Mesendoderm (in vitro differentiated cells): Measurements from ENCODE around the gene RNASEL.

Experiments
- DNase-seq: peaks from one replicate; pipeline ENCODE4 v3.0.0; 2013
- H2AK5ac ChIP-seq: 2 replicates; pipeline ENCODE4 v1.6.1; 2013; ENCODE audit warnings: low read length, inconsistent platforms
- H2BK120ac ChIP-seq: 2 replicates; pipeline ENCODE4 v1.6.1; 2013; ENCODE audit warnings: low read depth, mild to moderate bottlenecking, low read length, moderate library complexity, mixed read lengths
- H2BK15ac ChIP-seq: replicated peaks from 2 replicates; pipeline ENCODE4 v1.6.1; 2013; ENCODE audit warnings: low read depth, mild to moderate bottlenecking, moderate library complexity
- H2BK5ac ChIP-seq: 2 replicates; pipeline ENCODE4 v1.6.1; 2013; ENCODE audit warnings: low read length, inconsistent platforms
- H3K18ac ChIP-seq: 2 replicates; pipeline ENCODE4 v1.6.1; 2013; ENCODE audit warnings: mild to moderate bottlenecking, low read length, mixed read lengths
- H3K23ac ChIP-seq: one replicate; pipeline ENCODE4 v1.6.1; 2013; ENCODE audit warnings: low read length
- H3K27ac ChIP-seq: 2 replicates; pipeline ENCODE4 v1.5.1; 2013; ENCODE audit warnings: low read depth, mild to moderate bottlenecking, inconsistent platforms, low read length, moderate library complexity
- H3K27me3 ChIP-seq: 2 replicates; pipeline ENCODE4 v1.6.1; 2013; ENCODE audit warnings: low read length, control low read depth, mild to moderate bottlenecking, inconsistent platforms; ENCODE audit not compliant: insufficient read depth, poor library complexity
- H3K36me3 ChIP-seq: 2 replicates; pipeline ENCODE4 v1.6.1; 2013; ENCODE audit warnings: low read length, inconsistent platforms; ENCODE audit not compliant: control insufficient read depth, insufficient read depth
- H3K4ac ChIP-seq: one replicate; pipeline ENCODE4 v1.6.1; 2013; ENCODE audit warnings: low read depth, mild to moderate bottlenecking, low read length, moderate library complexity
- H3K4me1 ChIP-seq: 2 replicates; pipeline ENCODE4 v1.6.1; 2013; ENCODE audit warnings: low read depth, low read length, inconsistent platforms; ENCODE audit not compliant: control insufficient read depth
- H3K4me2 ChIP-seq: 2 replicates; pipeline ENCODE4 v1.6.1; 2013; ENCODE audit warnings: low read length
- H3K4me3 ChIP-seq: 2 replicates; pipeline ENCODE4 v1.5.1; 2013; ENCODE audit warnings: mild to moderate bottlenecking, low read length
- H3K56ac ChIP-seq: one replicate; pipeline ENCODE4 v1.6.1; 2013; ENCODE audit warnings: low read length
- H3K79me1 ChIP-seq: 2 replicates; pipeline ENCODE4 v1.6.1; 2013; ENCODE audit warnings: low read length, inconsistent platforms
- H3K79me2 ChIP-seq: 2 replicates; pipeline ENCODE4 v1.6.1; 2013; ENCODE audit warnings: mild to moderate bottlenecking, low read length; ENCODE audit not compliant: control insufficient read depth, insufficient read depth
- H3K9ac ChIP-seq: 2 replicates; pipeline ENCODE4 v1.6.1; 2013; ENCODE audit warnings: low read length, inconsistent platforms
- H4K5ac ChIP-seq: one replicate; pipeline ENCODE4 v1.6.1; 2013; ENCODE audit warnings: low read length
- H4K8ac ChIP-seq: one replicate; pipeline ENCODE4 v1.6.1; 2013; ENCODE audit warnings: low read depth, mild to moderate bottlenecking, control low read depth, low read length, moderate library complexity
- WGBS: extraction: QIAGEN DNeasy Blood & Tissue Kit; methylation state at CpG from one replicate; pipeline ENCODE4 v1.1.7; 2013; ENCODE audit warnings: low lambda C conversion rate, missing lambda C conversion rate; ENCODE audit not compliant: insufficient coverage; ENCODE audit errors: extremely low coverage; 5-methylcytosine and 5-hydroxymethylcytosine counted together

The RNASEL gene

GRCh38 chr1:182586380-182586779 is 2.7 kb downstream of the RNASEL start:
- H4K5ac ChIP-seq: no peak overlapping the region
- WGBS: no CpG with 5 or more reads among the region's 11 CpGs
- no peak overlapping the region for H3K56ac ChIP-seq
- no peak for DNase-seq
- H3K4ac ChIP-seq: no peak overlapping the region
- no peak overlapping the region for H3K4me3 ChIP-seq
- H3K18ac ChIP-seq: no peak overlapping the region
- no peak overlapping the region for H3K27ac ChIP-seq
- no peak overlapping the region for H4K8ac ChIP-seq
- no peaks in the 10 kb centered on the region for H3K4me1 ChIP-seq
- H2AK5ac ChIP-seq: no peak overlapping the region
- no peaks in the 10 kb centered on the region for H3K27me3 ChIP-seq
- H3K23ac ChIP-seq: no peak overlapping the region
- no peaks in the 10 kb centered on the region for H3K79me1 ChIP-seq
- no peak overlapping the region for H3K9ac ChIP-seq
- no peak overlapping the region for H2BK15ac ChIP-seq
- H3K36me3 ChIP-seq: no peaks in the 10 kb centered on the region
- H3K4me2 ChIP-seq: no peak overlapping the region
- no peak overlapping the region for H2BK5ac ChIP-seq
- H2BK120ac ChIP-seq: no peak overlapping the region
- no peaks in the 10 kb centered on the region for H3K79me2 ChIP-seq

GRCh38 chr1:182584746-182585145 is 4.3 kb downstream of the RNASEL start:
- no peak overlapping the region for H3K4ac ChIP-seq
- no peak overlapping the region for H3K4me3 ChIP-seq
- H3K36me3 ChIP-seq: no peaks in the 10 kb centered on the region
- H2BK120ac ChIP-seq: no peak overlapping the region
- H2BK15ac ChIP-seq: no peak overlapping the region
- H3K79me2 ChIP-seq: no peaks in the 10 kb centered on the region
- no peaks in the 10 kb centered on the region for H3K4me1 ChIP-seq
- no peak for DNase-seq
- no peak overlapping the region for H4K5ac ChIP-seq
- no peak overlapping the region for H3K27ac ChIP-seq
- no peak overlapping the region for H3K4me2 ChIP-seq
- H2BK5ac ChIP-seq: no peak overlapping the region
- no peak overlapping the region for H3K56ac ChIP-seq
- H4K8ac ChIP-seq: no peak overlapping the region
- no peak overlapping the region for H3K9ac ChIP-seq
- H2AK5ac ChIP-seq: no peak overlapping the region
- WGBS: no CpG with 5 or more reads among the region's 4 CpGs
- no peaks in the 10 kb centered on the region for H3K27me3 ChIP-seq
- no peak overlapping the region for H3K18ac ChIP-seq
- no peaks in the 10 kb centered on the region for H3K79me1 ChIP-seq
- no peak overlapping the region for H3K23ac ChIP-seq

DNA sequence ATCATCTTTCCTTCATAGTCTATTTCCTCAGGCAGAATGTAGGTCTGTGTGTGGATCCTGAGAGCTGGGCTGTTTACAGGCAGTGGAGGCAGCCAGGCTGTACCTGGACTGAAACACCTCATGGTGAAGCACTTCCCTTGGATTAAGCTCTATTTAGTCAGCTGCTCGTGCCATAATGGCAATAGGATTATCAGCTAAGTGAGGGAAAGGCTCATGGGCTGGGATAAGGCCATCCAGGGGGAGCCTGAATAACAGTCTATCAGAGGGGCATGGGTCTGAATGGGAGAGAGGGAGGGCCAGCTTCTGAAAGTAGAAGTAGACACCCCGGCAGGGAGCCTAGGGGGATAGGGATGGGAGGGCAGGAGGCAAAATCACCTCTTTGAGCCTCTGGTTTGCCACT is 8.3 kb downstream of the RNASEL start:
- H2AK5ac ChIP-seq: no peak overlapping the region
- H3K4me3 ChIP-seq: no peak overlapping the region
- H3K79me2 ChIP-seq: no peaks in the 10 kb centered on the region
- H3K27ac ChIP-seq: no peak overlapping the region
- H2BK15ac ChIP-seq: no peak overlapping the region
- no peak overlapping the region for H3K4me2 ChIP-seq
- no peaks in the 10 kb centered on the region for H3K27me3 ChIP-seq
- H3K4ac ChIP-seq: no peak overlapping the region
- no peak overlapping the region for H3K9ac ChIP-seq
- H2BK120ac ChIP-seq: no peak overlapping the region
- H3K23ac ChIP-seq: no peak overlapping the region
- no peak for DNase-seq
- whole genome bisulfite sequencing: no CpG with 5 or more reads among the region's 2 CpGs
- H3K79me1 ChIP-seq: no peaks in the 10 kb centered on the region
- H2BK5ac ChIP-seq: no peak overlapping the region
- H3K56ac ChIP-seq: no peak overlapping the region
- H3K36me3 ChIP-seq: no peaks in the 10 kb centered on the region
- no peak overlapping the region for H4K8ac ChIP-seq
- no peak overlapping the region for H3K18ac ChIP-seq
- no peak overlapping the region for H4K5ac ChIP-seq
- H3K4me1 ChIP-seq: no peaks in the 10 kb centered on the region

DNA sequence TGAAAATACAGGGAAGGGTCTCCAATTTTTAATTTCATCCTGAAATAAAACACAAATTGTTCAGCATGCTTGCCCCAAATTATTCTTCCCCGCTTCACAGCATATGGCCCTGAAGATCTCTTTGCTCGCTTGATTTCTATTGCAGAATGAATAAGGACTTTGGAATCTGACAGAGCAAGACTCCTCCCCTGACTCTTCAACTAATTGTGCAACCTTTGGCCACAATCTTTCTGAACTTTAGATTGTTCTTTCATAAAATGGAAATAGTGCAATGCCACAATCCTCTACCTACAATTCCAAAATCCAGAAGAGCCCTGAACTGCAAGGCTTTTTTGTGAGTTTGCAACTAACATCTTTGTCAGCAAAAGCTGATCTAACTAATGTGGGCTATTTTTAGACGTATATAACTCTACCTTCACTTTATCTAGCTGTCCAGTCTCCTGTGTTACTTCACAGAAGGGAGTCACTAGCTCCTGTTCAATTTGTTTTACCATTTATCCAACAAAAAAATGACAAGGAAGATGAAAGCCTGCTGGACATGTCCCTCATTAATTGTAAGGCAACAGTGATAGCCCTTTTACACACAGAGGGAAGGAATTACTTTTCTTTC is 13.4 kb downstream of the RNASEL start:
- H4K8ac ChIP-seq: no peak overlapping the region
- H3K4ac ChIP-seq: no peak overlapping the region
- H2BK120ac ChIP-seq: no peak overlapping the region
- no peaks in the 10 kb centered on the region for H3K27me3 ChIP-seq
- no peaks in the 10 kb centered on the region for H3K36me3 ChIP-seq
- H2BK15ac ChIP-seq: no peak overlapping the region
- H3K79me1 ChIP-seq: no peaks in the 10 kb centered on the region
- no peak overlapping the region for H3K4me2 ChIP-seq
- no peak overlapping the region for H2BK5ac ChIP-seq
- no peak overlapping the region for H2AK5ac ChIP-seq
- DNase-seq: no peak
- no peak overlapping the region for H3K4me3 ChIP-seq
- H4K5ac ChIP-seq: no peak overlapping the region
- H3K18ac ChIP-seq: no peak overlapping the region
- H3K23ac ChIP-seq: no peak overlapping the region
- H3K9ac ChIP-seq: no peak overlapping the region
- no peaks in the 10 kb centered on the region for H3K79me2 ChIP-seq
- H3K27ac ChIP-seq: no peak overlapping the region
- no peak overlapping the region for H3K56ac ChIP-seq
- WGBS: no CpG with 5 or more reads among the region's 3 CpGs
- no peaks in the 10 kb centered on the region for H3K4me1 ChIP-seq

DNA sequence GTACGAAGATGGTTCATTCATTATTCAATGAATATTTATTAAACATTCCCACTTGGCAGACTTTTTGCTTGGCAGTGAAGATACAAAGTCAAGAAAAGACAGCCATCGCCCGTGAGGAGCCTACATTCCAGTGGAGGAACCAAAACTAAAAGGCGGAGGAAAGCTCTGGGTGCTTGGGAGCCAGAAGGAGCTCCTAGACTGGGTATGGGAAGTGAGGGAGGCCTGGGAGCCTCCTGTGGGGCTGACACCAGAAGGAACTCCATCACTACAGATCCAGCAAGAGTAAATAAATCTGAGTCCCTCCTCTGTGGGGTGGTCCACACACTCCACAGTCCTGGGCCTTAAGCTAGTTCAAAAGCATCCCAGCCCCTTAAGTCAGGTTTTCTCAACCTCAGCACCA is 14.9 kb downstream of the RNASEL start:
- DNase-seq: no peak
- H3K56ac ChIP-seq: no peak overlapping the region
- no peaks in the 10 kb centered on the region for H3K4me1 ChIP-seq
- no peak overlapping the region for H3K9ac ChIP-seq
- H4K5ac ChIP-seq: no peak overlapping the region
- no peak overlapping the region for H2BK15ac ChIP-seq
- H3K79me1 ChIP-seq: no peaks in the 10 kb centered on the region
- H3K4me2 ChIP-seq: no peak overlapping the region
- H3K18ac ChIP-seq: no peak overlapping the region
- H3K27ac ChIP-seq: no peak overlapping the region
- WGBS: no CpG with 5 or more reads among the region's 4 CpGs
- no peaks in the 10 kb centered on the region for H3K36me3 ChIP-seq
- H3K4me3 ChIP-seq: no peak overlapping the region
- H3K4ac ChIP-seq: no peak overlapping the region
- H4K8ac ChIP-seq: no peak overlapping the region
- H3K23ac ChIP-seq: no peak overlapping the region
- H2BK5ac ChIP-seq: no peak overlapping the region
- H3K27me3 ChIP-seq: no peaks in the 10 kb centered on the region
- H2BK120ac ChIP-seq: no peak overlapping the region
- H2AK5ac ChIP-seq: no peak overlapping the region
- H3K79me2 ChIP-seq: no peaks in the 10 kb centered on the region

DNA sequence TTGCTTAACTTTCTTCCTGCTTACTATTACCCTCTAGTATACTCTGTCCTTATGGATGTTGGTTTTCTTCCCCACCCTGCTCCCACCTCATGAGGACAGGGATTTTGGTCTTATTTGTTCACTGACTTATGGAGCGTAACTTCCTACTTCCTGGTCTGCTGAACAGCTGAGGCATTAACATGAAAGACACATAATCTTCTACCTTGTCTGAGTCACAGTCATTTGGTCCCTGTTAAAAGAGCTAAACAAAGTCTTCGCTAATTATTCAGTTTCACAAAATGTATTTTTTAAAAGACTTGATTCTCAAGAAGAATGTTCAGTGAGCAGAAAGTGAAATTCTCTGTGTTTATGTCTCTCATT is 18.5 kb downstream of the RNASEL start:
- Histone ChIP-seq H3K4me2 (no peak overlapping the region), H3K18ac (no peak overlapping the region), H3K36me3 (no peaks in the 10 kb centered on the region), H4K8ac (no peak overlapping the region), H3K9ac (no peak overlapping the region), H2BK5ac (no peak overlapping the region), H3K4me1 (no peaks in the 10 kb centered on the region), H2BK120ac (no peak overlapping the region), H3K4ac (no peak overlapping the region), H3K4me3 (no peak overlapping the region), H3K79me1 (no peaks in the 10 kb centered on the region), H3K56ac (no peak overlapping the region), H2AK5ac (no peak overlapping the region), H3K27me3 (no peaks in the 10 kb centered on the region), H3K27ac (no peak overlapping the region), H3K79me2 (no peaks in the 10 kb centered on the region), H2BK15ac (no peak overlapping the region), H4K5ac (no peak overlapping the region), H3K23ac (no peak overlapping the region)
- WGBS: no CpG with 5 or more reads among the region's 2 CpGs
- no peak for DNase-seq
